ENCODE data around the gene ARF6.
"Not testable (repeated sequence)": the region's sequence is repeated elsewhere in the genome, so short reads cannot be mapped to it uniquely, and the experiment has no call there.

ARF6 gene

GRCh38 chr14:49867831-49868719 is 24.8 kb upstream of the ARF6 start:
- H3K9me3 ChIP-seq (ENCODE audit: insufficient read depth, low read length), result no peaks in the 10 kb centered on the region
- peak overlapping the region; percentile 80 for H3K9ac ChIP-seq (ENCODE audit: insufficient read length, low read depth)
- no peaks in the 10 kb centered on the region for H3K36me3 ChIP-seq (ENCODE audit: insufficient read depth, insufficient read length, low read length)
- H3K27me3 ChIP-seq (ENCODE audit: insufficient read depth, insufficient read length), result peaks cover 7% of the 10 kb centered on the region
- TF ChIP-seq YY1 (IDR thresholded peaks at IDR 0.05; ENCODE audit: insufficient read depth, insufficient read length) (no peak), ZNF274 (IDR thresholded peaks at IDR 0.05; ENCODE audit: low read depth, low read length) (no peak), SUZ12 (IDR thresholded peaks at IDR 0.05; ENCODE audit: extremely low read depth, insufficient read depth, insufficient read length) (no peak)
- H3K4me3 ChIP-seq (ENCODE audit: insufficient read length, low read depth), result peak overlapping the region; percentile 56
- no peaks in the 10 kb centered on the region for H3K4me1 ChIP-seq (ENCODE audit: insufficient read depth, insufficient read length)
- DNase-seq (ENCODE audit: low read depth, low spot score), result peak; percentile 75

GRCh38 chr14:49868720-49869114 is 24.2 kb upstream of the ARF6 start:
- H3K9me3 ChIP-seq (ENCODE audit: insufficient read depth, low read length), result no peaks in the 10 kb centered on the region
- peaks cover 7% of the 10 kb centered on the region for H3K27me3 ChIP-seq (ENCODE audit: insufficient read depth, insufficient read length)
- H3K4me3 ChIP-seq (ENCODE audit: insufficient read length, low read depth), result no peak overlapping the region
- no peaks in the 10 kb centered on the region for H3K36me3 ChIP-seq (ENCODE audit: insufficient read depth, insufficient read length, low read length)
- DNase-seq (ENCODE audit: low read depth, low spot score), result no peak
- no peak overlapping the region for H3K9ac ChIP-seq (ENCODE audit: insufficient read length, low read depth)
- TF ChIP-seq SUZ12 (IDR thresholded peaks at IDR 0.05; ENCODE audit: extremely low read depth, insufficient read depth, insufficient read length), result no peak
- no peak for TF ChIP-seq YY1 (IDR thresholded peaks at IDR 0.05; ENCODE audit: insufficient read depth, insufficient read length)
- TF ChIP-seq ZNF274 (IDR thresholded peaks at IDR 0.05; ENCODE audit: low read depth, low read length), result no peak
- H3K4me1 ChIP-seq (ENCODE audit: insufficient read depth, insufficient read length), result no peaks in the 10 kb centered on the region

- Histone ChIP-seq H3K27me3 (ENCODE audit: insufficient read depth, insufficient read length) (peaks cover 7% of the 10 kb centered on the region), H3K36me3 (ENCODE audit: insufficient read depth, insufficient read length, low read length) (no peaks in the 10 kb centered on the region), H3K4me1 (ENCODE audit: insufficient read depth, insufficient read length) (no peaks in the 10 kb centered on the region), H3K9me3 (ENCODE audit: insufficient read depth, low read length) (no peaks in the 10 kb centered on the region), H3K9ac (ENCODE audit: insufficient read length, low read depth) (no peak overlapping the region), H3K4me3 (ENCODE audit: insufficient read length, low read depth) (no peak overlapping the region)
- DNase-seq (ENCODE audit: low read depth, low spot score), result no peak
- TF ChIP-seq YY1 (IDR thresholded peaks at IDR 0.05; ENCODE audit: insufficient read depth, insufficient read length) (no peak), SUZ12 (IDR thresholded peaks at IDR 0.05; ENCODE audit: extremely low read depth, insufficient read depth, insufficient read length) (no peak), ZNF274 (IDR thresholded peaks at IDR 0.05; ENCODE audit: low read depth, low read length) (no peak)
These were observed 22.0 kb upstream of the ARF6 start for GRCh38 chr14:49870908-49871307.

- not testable (repeated sequence) for H3K4me1 ChIP-seq (ENCODE audit: insufficient read depth, insufficient read length); H3K27me3 ChIP-seq (ENCODE audit: insufficient read depth, insufficient read length); H3K4me3 ChIP-seq (ENCODE audit: insufficient read length, low read depth)
These were observed 19.3 kb upstream of the ARF6 start for GRCh38 chr14:49873548-49873947.

GRCh38 chr14:49875640-49876198 is 17.2 kb upstream of the ARF6 start:
- H3K4me1 ChIP-seq (ENCODE audit: insufficient read depth, insufficient read length), result no peaks in the 10 kb centered on the region
- TF ChIP-seq ZNF274 (IDR thresholded peaks at IDR 0.05; ENCODE audit: low read depth, low read length), result no peak
- TF ChIP-seq YY1 (IDR thresholded peaks at IDR 0.05; ENCODE audit: insufficient read depth, insufficient read length), result no peak
- no peak for TF ChIP-seq SUZ12 (IDR thresholded peaks at IDR 0.05; ENCODE audit: extremely low read depth, insufficient read depth, insufficient read length)
- H3K4me3 ChIP-seq (ENCODE audit: insufficient read length, low read depth), result no peak overlapping the region
- no peaks in the 10 kb centered on the region for H3K27me3 ChIP-seq (ENCODE audit: insufficient read depth, insufficient read length)
- H3K9ac ChIP-seq (ENCODE audit: insufficient read length, low read depth), result no peak overlapping the region
- H3K36me3 ChIP-seq (ENCODE audit: insufficient read depth, insufficient read length, low read length), result no peaks in the 10 kb centered on the region
- no peak for DNase-seq (ENCODE audit: low read depth, low spot score)
- no peaks in the 10 kb centered on the region for H3K9me3 ChIP-seq (ENCODE audit: insufficient read depth, low read length)

More at GRCh38 chr14:49873548-49873947, 19.3 kb upstream of the ARF6 start:
- H3K9me3 ChIP-seq (ENCODE audit: insufficient read depth, low read length); H3K36me3 ChIP-seq (ENCODE audit: insufficient read depth, insufficient read length, low read length); DNase-seq (ENCODE audit: low read depth, low spot score); H3K9ac ChIP-seq (ENCODE audit: insufficient read length, low read depth): not testable (repeated sequence)

- TF ChIP-seq ZNF274 (IDR thresholded peaks at IDR 0.05; ENCODE audit: low read depth, low read length) (no peak), SUZ12 (IDR thresholded peaks at IDR 0.05; ENCODE audit: extremely low read depth, insufficient read depth, insufficient read length) (no peak), YY1 (IDR thresholded peaks at IDR 0.05; ENCODE audit: insufficient read depth, insufficient read length) (no peak)
- no peaks in the 10 kb centered on the region for H3K9me3 ChIP-seq (ENCODE audit: insufficient read depth, low read length)
- no peaks in the 10 kb centered on the region for H3K27me3 ChIP-seq (ENCODE audit: insufficient read depth, insufficient read length)
- H3K36me3 ChIP-seq (ENCODE audit: insufficient read depth, insufficient read length, low read length), result no peaks in the 10 kb centered on the region
- no peak overlapping the region for H3K4me3 ChIP-seq (ENCODE audit: insufficient read length, low read depth)
- no peak overlapping the region for H3K9ac ChIP-seq (ENCODE audit: insufficient read length, low read depth)
- no peaks in the 10 kb centered on the region for H3K4me1 ChIP-seq (ENCODE audit: insufficient read depth, insufficient read length)
- DNase-seq (ENCODE audit: low read depth, low spot score), result no peak
These were observed 16.2 kb upstream of the ARF6 start for GRCh38 chr14:49876563-49877127.

GRCh38 chr14:49879646-49880204 is 13.2 kb upstream of the ARF6 start:
- Histone ChIP-seq H3K9me3 (ENCODE audit: insufficient read depth, low read length) (no peaks in the 10 kb centered on the region), H3K4me1 (ENCODE audit: insufficient read depth, insufficient read length) (no peaks in the 10 kb centered on the region), H3K9ac (ENCODE audit: insufficient read length, low read depth) (no peak overlapping the region), H3K4me3 (ENCODE audit: insufficient read length, low read depth) (no peak overlapping the region), H3K36me3 (ENCODE audit: insufficient read depth, insufficient read length, low read length) (no peaks in the 10 kb centered on the region), H3K27me3 (ENCODE audit: insufficient read depth, insufficient read length) (no peaks in the 10 kb centered on the region)
- TF ChIP-seq YY1 (IDR thresholded peaks at IDR 0.05; ENCODE audit: insufficient read depth, insufficient read length) (no peak), SUZ12 (IDR thresholded peaks at IDR 0.05; ENCODE audit: extremely low read depth, insufficient read depth, insufficient read length) (no peak), ZNF274 (IDR thresholded peaks at IDR 0.05; ENCODE audit: low read depth, low read length) (no peak)
- no peak for DNase-seq (ENCODE audit: low read depth, low spot score)

Measured in NT2/D1 (cell line).